Nasal cavity respiratory epithelium epithelial cell of viscerocranial mucosa (primary cell): ENCODE results near the gene BUD31. TPM values are rescaled to one million over a fixed set of nuclear protein-coding genes. Genes with fewer than 3 reads are reported as not detected.

Experiments used
- total RNA-seq: library from RNA; depleted of rRNA; stranded (reverse); fragments of >200 nt; gene quantifications from 2 replicates; pipeline ENCODE4 v1.2.3, GENCODE V29; 2014

The BUD31 gene
- total RNA-seq, result 99.3 and 134 TPM in 2 replicates

GRCh38 chr7:99408379-99409191 is at the start of gene BUD31, which contains the start of gene PDAP1:
Gene BUD31, plus strand, starts transcription at chr7:99408969. Its CDS starts 2,124 bp downstream, at chr7:99411093.
Gene PDAP1, minus strand, starts transcription at chr7:99408597. Its CDS starts 49 bp downstream, at chr7:99408548.

GRCh38 chr7:99374111-99375064 is 34.4 kb upstream of the BUD31 start, which contains the start of gene ARPC1B:
Gene ARPC1B, plus strand, starts transcription at chr7:99374730. Its CDS starts 10,985 bp downstream, at chr7:99385715.

GRCh38 chr7:99438573-99439480 is 30.1 kb downstream of the BUD31 start, which contains the start of the genes CPSF4 and PTCD1:
Gene CPSF4, plus strand, starts transcription at chr7:99438943. Its CDS starts 140 bp downstream, at chr7:99439083.
Gene PTCD1, minus strand, starts transcription at chr7:99438798. Its CDS starts 3,556 bp downstream, at chr7:99435242.

Other genes starting within 250 kb of the BUD31 start
- gene KPNA7, start 200.9 kb upstream of the BUD31 start, total RNA-seq, result 0.50 and 1.7 TPM in 2 replicates
- under 0.01 and 0.36 TPM in 2 replicates for gene MYH16, start 136.1 kb upstream of the BUD31 start, total RNA-seq
- 141 and 239 TPM in 2 replicates for gene ARPC1A, start 83.1 kb upstream of the BUD31 start, total RNA-seq
- gene ARPC1B, start 34.2 kb upstream of the BUD31 start, total RNA-seq, result 145 and 362 TPM in 2 replicates
- gene PDAP1, start 372 bp upstream of the BUD31 start, total RNA-seq, result 37.9 and 57.8 TPM in 2 replicates
- gene PTCD1, start 29.8 kb downstream of the BUD31 start, total RNA-seq, result 8.9 and 10.3 TPM in 2 replicates
- gene CPSF4, start 30.0 kb downstream of the BUD31 start, total RNA-seq, result 51.2 and 66.0 TPM in 2 replicates
- gene ATP5MF, start 57.2 kb downstream of the BUD31 start, total RNA-seq, result 170 and 278 TPM in 2 replicates
- 1.7 and 5.8 TPM in 2 replicates for gene ZNF789, start 63.9 kb downstream of the BUD31 start, total RNA-seq
- gene ZNF394, start 91.3 kb downstream of the BUD31 start, total RNA-seq, result 19.8 and 25.3 TPM in 2 replicates
- gene ZKSCAN5, start 95.7 kb downstream of the BUD31 start, total RNA-seq, result 15.0 and 18.7 TPM in 2 replicates
- gene FAM200A, start 143.1 kb downstream of the BUD31 start, total RNA-seq, result 6.2 and 11.7 TPM in 2 replicates
- gene ZNF655, start 149.7 kb downstream of the BUD31 start, total RNA-seq, result 38.3 and 65.4 TPM in 2 replicates
- 0.43 and 1.4 TPM in 2 replicates for gene TMEM225B, start 189.3 kb downstream of the BUD31 start, total RNA-seq
- 12.0 and 20.4 TPM in 2 replicates for gene ZSCAN25, start 208.0 kb downstream of the BUD31 start, total RNA-seq